IMR-90 (cell line): ENCODE data around the gene FER1L5. TPM values are rescaled to one million over a fixed set of nuclear protein-coding genes. Genes with fewer than 3 reads are reported as not detected.

Experiments
- ATAC-seq: fragments of 200-7000 bp; cut with Tn5 transposase; 2 replicates; pipeline ENCODE4 v1.9.1; 2020; ENCODE audit warnings: low read depth, mild to moderate bottlenecking, moderate library complexity
- BruUV-seq: library from RNA; stranded (reverse); fragments of 400-500 nt; replicated peaks from 2 replicates; lab custom pipeline; 2021; lab: Mats Ljungman, UMichigan
- CTCF ChIA-PET: fragments of 300-600 bp; formaldehyde crosslinking; extraction: SDS; loops from one replicate; lab custom pipeline; 2021; ENCODE audit warnings: antibody characterized with exemption; lab: Yijun Ruan, JAX
- POLR2A ChIA-PET: fragments of 300-600 bp; sonication (Branson Sonifier 250); formaldehyde crosslinking; loops from one replicate; lab custom pipeline; 2022; ENCODE audit warnings: antibody characterized with exemption; ENCODE audit not compliant: unreplicated experiment; lab: Charles Lee
- DNase-seq: peaks from one replicate; pipeline ENCODE4 v3.0.0; 2013
- H2AFZ ChIP-seq: replicated peaks from 2 replicates; pipeline ENCODE3; 2013; ENCODE audit warnings: low read length, mild to moderate bottlenecking; ENCODE audit not compliant: poor library complexity
- H2AK5ac ChIP-seq: 2 replicates; pipeline ENCODE4 v1.6.1; 2013; ENCODE audit warnings: low read depth, low read length, inconsistent platforms
- H2AK9ac ChIP-seq: replicated peaks from 2 replicates; pipeline ENCODE3; 2013; ENCODE audit warnings: mild to moderate bottlenecking, low read depth, low read length, moderate library complexity; ENCODE audit not compliant: poor library complexity
- H2BK120ac ChIP-seq: 2 replicates; pipeline ENCODE4 v1.6.1; 2013; ENCODE audit warnings: low read depth, low read length, inconsistent platforms
- H2BK15ac ChIP-seq: 3 replicates; pipeline ENCODE4 v1.6.1; 2013; ENCODE audit warnings: low read depth, low read length, inconsistent platforms
- H2BK20ac ChIP-seq: 2 replicates; pipeline ENCODE4 v1.6.1; 2013; ENCODE audit warnings: low read depth, mild to moderate bottlenecking, inconsistent platforms, low read length, moderate library complexity
- H2BK5ac ChIP-seq: 2 replicates; pipeline ENCODE4 v1.6.1; 2013; ENCODE audit warnings: mild to moderate bottlenecking, low read depth, low read length, inconsistent platforms; ENCODE audit not compliant: poor library complexity, severe bottlenecking
- H3K14ac ChIP-seq: replicated peaks from 2 replicates; pipeline ENCODE4 v1.6.1; 2013; ENCODE audit warnings: low read depth, low read length, inconsistent platforms
- H3K18ac ChIP-seq: 2 replicates; pipeline ENCODE4 v1.6.1; 2013; ENCODE audit warnings: low read depth, low read length, control low read depth
- H3K23ac ChIP-seq: 2 replicates; pipeline ENCODE4 v1.6.1; 2013; ENCODE audit warnings: low read depth, low read length, inconsistent platforms
- H3K27ac ChIP-seq: 2 replicates; pipeline ENCODE4 v1.5.1; 2013; ENCODE audit warnings: mild to moderate bottlenecking, control low read depth, low read length; ENCODE audit not compliant: insufficient read depth
- H3K27me3 ChIP-seq: 2 replicates; pipeline ENCODE4 v1.6.1; 2013; ENCODE audit warnings: low read length; ENCODE audit not compliant: control insufficient read depth, insufficient read depth
- H3K36me3 ChIP-seq: 2 replicates; pipeline ENCODE4 v1.6.1; 2013; ENCODE audit warnings: low read length, mixed read lengths; ENCODE audit not compliant: control insufficient read depth, insufficient read depth
- H3K4ac ChIP-seq: 2 replicates; pipeline ENCODE4 v1.6.1; 2013; ENCODE audit warnings: low read depth, low read length, inconsistent platforms
- H3K4me1 ChIP-seq: 2 replicates; pipeline ENCODE4 v1.6.1; 2013; ENCODE audit warnings: low read length, mixed read lengths; ENCODE audit not compliant: control insufficient read depth, insufficient read depth
- H3K4me2 ChIP-seq: 2 replicates; pipeline ENCODE4 v1.6.1; 2013; ENCODE audit warnings: low read depth, mild to moderate bottlenecking, control low read depth, low read length, moderate library complexity
- H3K4me3 ChIP-seq: 2 replicates; pipeline ENCODE4 v1.5.1; 2013; ENCODE audit warnings: low read depth, mild to moderate bottlenecking, control low read depth, low read length, moderate library complexity; ENCODE audit not compliant: insufficient read depth
- H3K56ac ChIP-seq: 2 replicates; pipeline ENCODE4 v1.6.1; 2013; ENCODE audit warnings: low read length, inconsistent platforms; ENCODE audit not compliant: insufficient read depth; ENCODE audit errors: extremely low read depth
- H3K79me1 ChIP-seq, 2 experiments: 2 replicates each; pipeline ENCODE4 v1.6.1; 2013; ENCODE audit warnings: low read length in 2 of 2, inconsistent platforms in 1 of 2, low read depth in 1 of 2
- H3K9ac ChIP-seq: 2 replicates; pipeline ENCODE4 v1.6.1; 2013; ENCODE audit warnings: low read depth, low read length, control low read depth
- H3K9me1 ChIP-seq: 2 replicates; pipeline ENCODE4 v1.6.1; 2013; ENCODE audit warnings: low read length, inconsistent platforms; ENCODE audit not compliant: insufficient read depth
- H3K9me3 ChIP-seq: 2 replicates; pipeline ENCODE4 v1.6.1; 2013; ENCODE audit warnings: low read length; ENCODE audit not compliant: control insufficient read depth, insufficient read depth
- H4K20me1 ChIP-seq: 2 replicates; pipeline ENCODE4 v1.6.1; 2013; ENCODE audit warnings: low read length, inconsistent platforms; ENCODE audit not compliant: insufficient read depth
- H4K5ac ChIP-seq: 2 replicates; pipeline ENCODE4 v1.6.1; 2013; ENCODE audit warnings: mild to moderate bottlenecking, low read depth, low read length, control low read depth
- H4K8ac ChIP-seq, 2 experiments: 2 replicates each; pipeline ENCODE4 v1.6.1; 2013; ENCODE audit warnings: low read depth in 2 of 2, low read length in 2 of 2, control low read depth in 1 of 2, inconsistent platforms in 1 of 2
- H4K91ac ChIP-seq: 2 replicates; pipeline ENCODE4 v1.6.1; 2013; ENCODE audit warnings: low read depth, low read length, inconsistent platforms; ENCODE audit not compliant: insufficient read depth
- CEBPB ChIP-seq: IDR thresholded peaks from 2 replicates; pipeline ENCODE4 v1.6.1; 2012; ENCODE audit warnings: low read depth, low read length, improper control_type of control experiment
- NFE2L2 ChIP-seq: fragments of 150-350 bp; IDR thresholded peaks from 2 replicates; pipeline ENCODE4 v1.6.1; 2016; ENCODE audit warnings: low read depth, mild to moderate bottlenecking, low read length
- WGBS, 2 experiments: methylation state at CpG; one replicate each; pipeline versions ENCODE4 v1.1.5 to v1.1.7; 2013; ENCODE audit warnings: missing lambda C conversion rate in 2 of 2; ENCODE audit not compliant: insufficient read length in 1 of 2; ENCODE audit errors: extremely low coverage in 2 of 2; 5-methylcytosine and 5-hydroxymethylcytosine counted together
- dilution Hi-C: fragments of 300-500 bp; cut with HindIII; formaldehyde crosslinking; loops from one replicate; pipeline ENCODE4 v1.14.3; 2018; ENCODE audit warnings: low sequenced_read_pairs; ENCODE audit not compliant: unreplicated experiment
- in situ Hi-C: fragments of 300-500 bp; cut with MboI; formaldehyde crosslinking; loops from 3 replicates; pipeline ENCODE4 v1.14.3; 2019; ENCODE audit warnings: low sequenced_read_pairs, inconsistent platforms, mixed read lengths
- intact Hi-C: fragments of 100-400 bp; cut with micrococcal nuclease; formaldehyde crosslinking; loops from 2 replicates; pipeline ENCODE4 v1.10.0; 2022
- polyA plus RNA-seq, 3 experiments: library from polyadenylated mRNA; depleted of rRNA; stranded (reverse); fragments of >200 nt; gene quantifications; 2 replicates each; pipeline ENCODE4 v1.2.3, GENCODE V29; 2012; ENCODE audit warnings: low replicate concordance in 1 of 3
- total RNA-seq: library from RNA; depleted of rRNA; stranded (reverse); fragments of >200 nt; gene quantifications from 2 replicates; pipeline ENCODE4 v1.2.3, GENCODE V29; 2012

The FER1L5 gene
- total and polyA plus RNA-seq, 2 of the 4 experiments (the other 2 are of a cell fraction) = 0.15 to 0.36 TPM

- Histone ChIP-seq H3K27me3 (no peaks in the 10 kb centered on the region), H4K20me1 (peaks cover 4% of the 10 kb centered on the region; the same call in 1 of the 2 replicates), H3K14ac (peak overlapping the region; percentile 50; the same call in 1 of the 2 replicates), H3K4me3 (no peak overlapping the region), H3K9ac (no peak overlapping the region), H2BK120ac (no peak overlapping the region; the same call in 1 of the 2 replicates), H4K5ac (no peak overlapping the region; the same call in 1 of the 2 replicates), H3K18ac (no peak overlapping the region; the same call in 1 of the 2 replicates), H2BK5ac (peak overlapping the region; percentile 21), H2AK9ac (no peak overlapping the region), H3K56ac (no peak overlapping the region), H3K79me1 (peaks cover 15 to 48% of the 10 kb centered on the region in 2 experiments), H2AFZ (no peak overlapping the region), H3K4me1 (peaks cover 6% of the 10 kb centered on the region; the same call in 1 of the 2 replicates), H2BK20ac (no peak overlapping the region), H3K27ac (peak overlapping the region; percentile 79; the same call in 1 of the 2 replicates), H3K4me2 (no peak overlapping the region), H3K23ac (peak overlapping the region; percentile 52; the same call in 1 of the 2 replicates), H3K9me3 (no peaks in the 10 kb centered on the region), H2BK15ac (no peak overlapping the region), H3K9me1 (peaks cover 8% of the 10 kb centered on the region), H4K91ac (no peak overlapping the region), H3K36me3 (peaks cover 21% of the 10 kb centered on the region), H4K8ac (peak overlapping the region in 1 of 2 experiments; percentile 63; a peak in 1 of 4 replicates), H2AK5ac (no peak overlapping the region), H3K4ac (peak overlapping the region; percentile 31)
- DNase-seq (peak; percentile 74), ATAC-seq (peak; percentile 61)
- ChIA-PET CTCF (interaction anchor here (1.0 kb wide), 1 partner anchor 47 kb away, joined by 5 read pairs; no protein-coding TSS in a partner anchor), POLR2A (no interaction called here)
- in situ Hi-C loops (loop anchor here (25.0 kb wide), 1 partner anchor 344 kb away; no protein-coding TSS in a partner anchor), intact Hi-C loops (no loop called here), dilution Hi-C loops (no loop called here)
- 60% methylated on average over 2 of the region's 8 CpGs; no CpG with 5 or more reads in 1 of the 2 experiments for WGBS, 2 experiments
- BruUV-seq = no TSS peak
- TF ChIP-seq NFE2L2 (no peak), CEBPB (peak; percentile 82)
These were observed 23.8 kb upstream of the FER1L5 start for GRCh38 chr2:96618596-96619283.
